Kidney (tissue), 14 donors: Measurements from ENCODE around the gene MGAT4A. TPM values are rescaled to one million over a fixed set of nuclear protein-coding genes. Genes with fewer than 3 reads are reported as not detected.

Source experiments
- DNase-seq, 5 donors: peaks; one replicate each; pipeline ENCODE4 v3.0.0-alpha.2; 2013 to 2020
- FAIRE-seq: peaks from 2 replicates; lab custom pipeline; 2012; peaks lifted over from hg19 to GRCh38; lab: Jason Lieb, UNC
- H3K27ac ChIP-seq, 2 donors: one replicate each; pipeline ENCODE4 v1.7.0; 2013; ENCODE audit warnings: low read depth in 2 of 2, low read length in 2 of 2, inconsistent platforms in 1 of 2
- H3K27me3 ChIP-seq: one replicate; pipeline ENCODE4 v1.7.1; 2013; ENCODE audit warnings: low read length, inconsistent platforms; ENCODE audit not compliant: control insufficient read depth, insufficient read depth
- H3K36me3 ChIP-seq, 3 donors: one replicate each; pipeline versions ENCODE4 v1.7.0 to v1.7.1; 2013; ENCODE audit warnings: low read length in 3 of 3, control low read depth in 1 of 3, inconsistent platforms in 1 of 3; ENCODE audit not compliant: insufficient read depth in 3 of 3, control insufficient read depth in 2 of 3
- H3K4me1 ChIP-seq, 3 donors: one replicate each; pipeline versions ENCODE4 v1.7.0 to v1.7.1; 2013; ENCODE audit warnings: low read length in 3 of 3, inconsistent platforms in 1 of 3, low read depth in 1 of 3; ENCODE audit not compliant: control insufficient read depth in 2 of 3, insufficient read depth in 2 of 3
- H3K4me3 ChIP-seq, 3 donors: one replicate each; pipeline versions ENCODE4 v1.7.0 to v1.8.1; 2013; ENCODE audit warnings: low read length in 3 of 3, control low read depth in 1 of 3, inconsistent platforms in 1 of 3
- H3K9ac ChIP-seq, 3 donors: one replicate each; pipeline versions ENCODE4 v1.7.0 to v1.7.1; 2013; ENCODE audit warnings: low read length in 3 of 3, control low read depth in 1 of 3, inconsistent platforms in 1 of 3
- H3K9me3 ChIP-seq, 3 donors: one replicate each; pipeline versions ENCODE4 v1.7.0 to v1.7.1; 2013; ENCODE audit warnings: low read length in 3 of 3, control low read depth in 1 of 3, inconsistent platforms in 1 of 3; ENCODE audit not compliant: control insufficient read depth in 2 of 3, insufficient read depth in 1 of 3
- CTCF ChIP-seq: IDR thresholded peaks from 3 replicates; pipeline ENCODE4 v1.5.1; 2012; ENCODE audit warnings: mild to moderate bottlenecking, moderate library complexity, borderline replicate concordance; ENCODE audit not compliant: insufficient read depth; ENCODE audit errors: extremely low read depth
- intact Hi-C: fragments of 100-400 bp; cut with DNase I; formaldehyde crosslinking; loops from one replicate; pipeline ENCODE4 v1.11.1; 2022
- polyA plus RNA-seq: library from polyadenylated mRNA; stranded (reverse); fragments of 350-450 nt; fragmentation: Illumina TruSeq; extraction: RNeasy Lipid Tissue Mini Kit (QIAGEN cat#74804); gene quantifications from one replicate; pipeline ENCODE4 v1.2.3, GENCODE V29; 2014; ENCODE audit warnings: low read depth, low replicate concordance; ENCODE audit not compliant: insufficient read depth
- total RNA-seq: library from RNA; stranded (reverse); fragmentation: NEBNext Ultra II Directional; extraction: Animal tissue kit (Norgen Biotek cat#: 25700); gene quantifications from one replicate; pipeline ENCODE4 v1.2.1, GENCODE V29; 2021
- donor health status: control.
- donor health status: control.
- donor health status: control.
- donor health status: control.
- donor health status: control.
- donor health status: DM: yes; HTN: yes; CAD: no.
- donor health status: Normal renal cell carcinoma (clear cell type).

MGAT4A gene
- total and polyA plus RNA-seq, 2 donors from 2014 or later: 23.5 to 101 TPM

- no peak for FAIRE-seq
- Histone ChIP-seq H3K9ac (no peak overlapping the region), H3K27ac (no peak overlapping the region), H3K36me3 (no peaks in the 10 kb centered on the region), H3K4me3 (no peak overlapping the region), H3K27me3 (no peaks in the 10 kb centered on the region), H3K9me3 (no peaks in the 10 kb centered on the region), H3K4me1 (peaks cover 0 to 3% (median 0%) of the 10 kb centered on the region in 3 donors)
- intact Hi-C loops: no loop called here
- DNase-seq: no peak
- TF ChIP-seq CTCF: no peak
Measured at GRCh38 chr2:98772536-98772935, 41.6 kb upstream of the MGAT4A start.

GRCh38 chr2:98771721-98772524 is 41.0 kb upstream of the MGAT4A start:
- intact Hi-C loops: no loop called here
- no peaks in the 10 kb centered on the region for H3K27me3 ChIP-seq
- H3K9me3 ChIP-seq: no peaks in the 10 kb centered on the region

GRCh38 chr2:98771264-98771663 is 40.3 kb upstream of the MGAT4A start:
- DNase-seq: no peak
- H3K36me3 ChIP-seq: no peaks in the 10 kb centered on the region
- no peak overlapping the region for H3K4me3 ChIP-seq
- no peaks in the 10 kb centered on the region for H3K9me3 ChIP-seq
- intact Hi-C loops: no loop called here
- H3K27me3 ChIP-seq: no peaks in the 10 kb centered on the region
- H3K9ac ChIP-seq: no peak overlapping the region
- no peak overlapping the region for H3K27ac ChIP-seq
- no peak for TF ChIP-seq CTCF
- H3K4me1 ChIP-seq: peaks cover 0 to 3% (median 0%) of the 10 kb centered on the region in 3 donors
- no peak for FAIRE-seq

More at GRCh38 chr2:98771721-98772524, 41.0 kb upstream of the MGAT4A start:
- DNase-seq: no peak
- TF ChIP-seq CTCF: no peak
- FAIRE-seq: no peak
- peak overlapping the region in 1 of 3 donors; percentile 15 for H3K4me3 ChIP-seq
- H3K9ac ChIP-seq: no peak overlapping the region
- no peak overlapping the region for H3K27ac ChIP-seq
- peaks cover 0 to 3% (median 0%) of the 10 kb centered on the region in 3 donors for H3K4me1 ChIP-seq
- H3K36me3 ChIP-seq: no peaks in the 10 kb centered on the region
